ENCODE data around the gene CELSR1.

CELSR1 gene

GRCh38 chr22:46537225-46537945 is at the start of gene CELSR1:
TSS of gene CELSR1 (minus strand) at chr22:46537620. CDS start at chr22:46537170, 450 bp downstream.
- in situ Hi-C loops (cut with MboI; ENCODE audit: low sequenced_read_pairs), result no loop called here

- in situ Hi-C loops (cut with MboI; ENCODE audit: low sequenced_read_pairs), result no loop called here
Measured at GRCh38 chr22:46587061-46587460, 49.6 kb upstream of the CELSR1 start.

GRCh38 chr22:46586531-46587011 is 49.2 kb upstream of the CELSR1 start:
- in situ Hi-C loops (cut with MboI; ENCODE audit: low sequenced_read_pairs), result no loop called here

GRCh38 chr22:46586123-46586519 is 48.7 kb upstream of the CELSR1 start:
- in situ Hi-C loops (cut with MboI; ENCODE audit: low sequenced_read_pairs), result no loop called here

- in situ Hi-C loops (cut with MboI; ENCODE audit: low sequenced_read_pairs), result no loop called here
Measured at GRCh38 chr22:46585340-46586122, 48.1 kb upstream of the CELSR1 start.

GRCh38 chr22:46584081-46584921 is 46.9 kb upstream of the CELSR1 start:
- in situ Hi-C loops (cut with MboI; ENCODE audit: low sequenced_read_pairs), result no loop called here

GRCh38 chr22:46583571-46583970 is 46.2 kb upstream of the CELSR1 start:
- in situ Hi-C loops (cut with MboI; ENCODE audit: low sequenced_read_pairs), result no loop called here

GRCh38 chr22:46582281-46582933 is 45.0 kb upstream of the CELSR1 start:
- in situ Hi-C loops (cut with MboI; ENCODE audit: low sequenced_read_pairs), result no loop called here

- in situ Hi-C loops (cut with MboI; ENCODE audit: low sequenced_read_pairs), result no loop called here
Measured at GRCh38 chr22:46581538-46582244, 44.3 kb upstream of the CELSR1 start.

- in situ Hi-C loops (cut with MboI; ENCODE audit: low sequenced_read_pairs), result no loop called here
Measured at GRCh38 chr22:46580940-46581537, 43.6 kb upstream of the CELSR1 start.

GRCh38 chr22:46579751-46580449 is 42.5 kb upstream of the CELSR1 start:
- in situ Hi-C loops (cut with MboI; ENCODE audit: low sequenced_read_pairs), result no loop called here

GRCh38 chr22:46578824-46579561 is 41.6 kb upstream of the CELSR1 start:
- in situ Hi-C loops (cut with MboI; ENCODE audit: low sequenced_read_pairs), result no loop called here

GRCh38 chr22:46578251-46578823 is 40.9 kb upstream of the CELSR1 start:
- in situ Hi-C loops (cut with MboI; ENCODE audit: low sequenced_read_pairs), result no loop called here

GRCh38 chr22:46577368-46578249 is 40.2 kb upstream of the CELSR1 start:
- in situ Hi-C loops (cut with MboI; ENCODE audit: low sequenced_read_pairs), result no loop called here

- in situ Hi-C loops (cut with MboI; ENCODE audit: low sequenced_read_pairs), result no loop called here
Measured at GRCh38 chr22:46576556-46577367, 39.3 kb upstream of the CELSR1 start.

GRCh38 chr22:46575911-46576555 is 38.6 kb upstream of the CELSR1 start:
- in situ Hi-C loops (cut with MboI; ENCODE audit: low sequenced_read_pairs), result no loop called here

Data from HL-60/S4 treated with retinoic acid at 250 ng/mL for 4 days and 3 days (cell line).